Neutrophil (primary cell): Measurements from ENCODE around the gene TCERG1L.
"Not testable (repeated sequence)": the region's sequence is repeated elsewhere in the genome, so short reads cannot be mapped to it uniquely, and the experiment has no call there.

Experiments
- H3K27ac ChIP-seq: fragments of 200-600 bp; sonication (generic); 2 replicates; pipeline ENCODE4 v1.5.1; 2016; ENCODE audit warnings: mild to moderate bottlenecking, moderate library complexity
- H3K27me3 ChIP-seq: fragments of 200-600 bp; sonication (generic); 2 replicates; pipeline ENCODE4 v1.6.0; 2016; ENCODE audit warnings: mild to moderate bottlenecking
- H3K36me3 ChIP-seq: fragments of 200-600 bp; sonication (generic); 2 replicates; pipeline ENCODE4 v1.5.1; 2017
- H3K4me1 ChIP-seq, 2 experiments: fragments of 200-600 bp in 1 of 2; sonication (generic) in 1 of 2; 1 replicate in 1 of 2; 2 replicates in 1 of 2; pipeline versions ENCODE4 v1.5.1 to v1.6.1; 2013 to 2016; ENCODE audit warnings: low read depth in 1 of 2, low read length in 1 of 2, mild to moderate bottlenecking in 1 of 2, moderate library complexity in 1 of 2; ENCODE audit not compliant: control insufficient read depth in 1 of 2, insufficient read depth in 1 of 2
- H3K4me3 ChIP-seq, 2 experiments: fragments of 200-600 bp in 1 of 2; sonication (generic) in 1 of 2; 1 replicate in 1 of 2; 2 replicates in 1 of 2; pipeline ENCODE4 v1.5.1; 2013 to 2016; ENCODE audit warnings: low read depth in 1 of 2, low read length in 1 of 2, mild to moderate bottlenecking in 1 of 2, moderate library complexity in 1 of 2
- H3K9me3 ChIP-seq: fragments of 200-600 bp; sonication (generic); 2 replicates; pipeline ENCODE4 v1.5.1; 2016
- TF ChIP-seq, protein P1 (sequence below): fragments of 200-600 bp; sonication (generic); IDR thresholded peaks from 2 replicates; pipeline ENCODE4 v1.5.1; 2016; ENCODE audit warnings: antibody characterized with exemption

Gene TCERG1L

GRCh38 chr10:131180086-131180485 is 131.4 kb downstream of the TCERG1L start:
- Histone ChIP-seq H3K27me3 (no peaks in the 10 kb centered on the region), H3K36me3 (no peaks in the 10 kb centered on the region), H3K4me1 (no peaks in the 10 kb centered on the region), H3K27ac (no peak overlapping the region), H3K4me3 (no peak overlapping the region), H3K9me3 (no peaks in the 10 kb centered on the region)
- TF ChIP-seq, protein P1, sequence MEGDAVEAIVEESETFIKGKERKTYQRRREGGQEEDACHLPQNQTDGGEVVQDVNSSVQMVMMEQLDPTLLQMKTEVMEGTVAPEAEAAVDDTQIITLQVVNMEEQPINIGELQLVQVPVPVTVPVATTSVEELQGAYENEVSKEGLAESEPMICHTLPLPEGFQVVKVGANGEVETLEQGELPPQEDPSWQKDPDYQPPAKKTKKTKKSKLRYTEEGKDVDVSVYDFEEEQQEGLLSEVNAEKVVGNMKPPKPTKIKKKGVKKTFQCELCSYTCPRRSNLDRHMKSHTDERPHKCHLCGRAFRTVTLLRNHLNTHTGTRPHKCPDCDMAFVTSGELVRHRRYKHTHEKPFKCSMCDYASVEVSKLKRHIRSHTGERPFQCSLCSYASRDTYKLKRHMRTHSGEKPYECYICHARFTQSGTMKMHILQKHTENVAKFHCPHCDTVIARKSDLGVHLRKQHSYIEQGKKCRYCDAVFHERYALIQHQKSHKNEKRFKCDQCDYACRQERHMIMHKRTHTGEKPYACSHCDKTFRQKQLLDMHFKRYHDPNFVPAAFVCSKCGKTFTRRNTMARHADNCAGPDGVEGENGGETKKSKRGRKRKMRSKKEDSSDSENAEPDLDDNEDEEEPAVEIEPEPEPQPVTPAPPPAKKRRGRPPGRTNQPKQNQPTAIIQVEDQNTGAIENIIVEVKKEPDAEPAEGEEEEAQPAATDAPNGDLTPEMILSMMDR, result no peak

DNA sequence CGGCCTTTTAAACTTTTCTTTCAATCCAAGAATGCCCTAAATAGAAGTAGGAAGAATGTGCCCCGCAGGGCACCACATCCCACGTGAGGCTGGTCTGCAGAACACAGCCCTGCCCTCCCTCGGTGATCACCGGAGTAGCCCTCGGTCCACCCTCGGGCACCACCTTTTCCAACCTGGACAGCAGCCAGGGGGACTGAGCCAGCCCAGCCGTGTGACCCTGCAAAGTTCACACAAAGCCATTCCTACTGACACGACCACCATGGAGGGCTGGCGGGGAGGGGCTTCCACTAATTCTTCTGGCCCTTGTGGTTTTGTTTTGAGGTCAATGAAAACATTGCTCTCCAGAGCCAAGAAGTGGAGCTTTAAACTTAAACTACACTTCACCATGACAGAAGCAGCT is 132.2 kb downstream of the TCERG1L start:
- no peak overlapping the region for H3K4me3 ChIP-seq
- TF ChIP-seq, protein P1, result no peak
- H3K9me3 ChIP-seq, result no peaks in the 10 kb centered on the region
- no peaks in the 10 kb centered on the region for H3K27me3 ChIP-seq
- no peaks in the 10 kb centered on the region for H3K4me1 ChIP-seq
- H3K36me3 ChIP-seq, result no peaks in the 10 kb centered on the region
- H3K27ac ChIP-seq, result no peak overlapping the region

DNA sequence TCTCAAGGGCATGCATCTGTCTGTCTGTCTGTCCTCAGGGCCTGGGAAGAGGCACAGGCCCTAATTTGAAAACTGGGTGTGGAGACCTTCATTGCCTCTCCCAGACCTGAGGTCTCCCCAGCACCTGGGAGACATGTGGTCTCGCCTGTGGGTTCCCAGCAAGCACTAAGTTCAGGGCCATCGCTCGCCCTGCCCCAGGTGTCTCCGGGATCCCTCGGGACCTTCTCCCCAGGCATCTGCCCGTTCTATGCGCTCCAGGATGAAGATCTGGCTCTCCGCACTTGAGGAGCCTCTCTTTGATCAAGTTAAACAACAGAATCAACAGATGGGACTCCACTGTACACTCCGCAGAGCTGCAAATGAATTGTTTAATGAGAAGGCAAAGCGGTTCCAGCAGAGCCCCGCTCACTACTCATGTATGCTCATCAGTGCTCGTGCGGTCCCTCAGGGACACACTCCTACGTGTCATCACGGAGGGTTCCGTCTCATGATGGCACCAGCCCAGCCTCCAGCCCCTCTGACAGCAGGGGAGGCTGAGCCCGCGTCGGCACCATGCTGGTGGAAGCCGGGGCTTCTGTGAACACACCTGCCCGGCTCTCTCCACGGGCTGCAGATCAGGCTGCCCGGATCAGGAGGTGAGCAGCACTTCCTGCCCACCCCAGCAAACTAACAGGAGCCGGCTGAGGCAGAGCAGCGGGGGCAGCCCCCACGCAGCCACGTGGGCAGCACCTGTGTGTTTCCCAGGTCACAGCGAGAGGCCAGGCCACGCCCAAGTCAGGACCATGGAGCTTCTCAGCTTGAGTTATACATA is 132.8 kb downstream of the TCERG1L start:
- H3K4me1 ChIP-seq, result no peaks in the 10 kb centered on the region
- no peaks in the 10 kb centered on the region for H3K27me3 ChIP-seq
- no peaks in the 10 kb centered on the region for H3K9me3 ChIP-seq
- no peak overlapping the region for H3K4me3 ChIP-seq
- TF ChIP-seq, protein P1, result no peak
- H3K36me3 ChIP-seq, result no peaks in the 10 kb centered on the region
- no peak overlapping the region for H3K27ac ChIP-seq

GRCh38 chr10:131177431-131178327 is 133.8 kb downstream of the TCERG1L start:
- no peaks in the 10 kb centered on the region for H3K4me1 ChIP-seq
- no peak overlapping the region for H3K4me3 ChIP-seq
- TF ChIP-seq, protein P1, result no peak
- H3K27me3 ChIP-seq, result no peaks in the 10 kb centered on the region
- no peaks in the 10 kb centered on the region for H3K9me3 ChIP-seq
- no peak overlapping the region for H3K27ac ChIP-seq
- no peaks in the 10 kb centered on the region for H3K36me3 ChIP-seq

- no peak overlapping the region for H3K27ac ChIP-seq
- TF ChIP-seq, protein P1, result no peak
- H3K4me3 ChIP-seq, result no peak overlapping the region
- no peaks in the 10 kb centered on the region for H3K4me1 ChIP-seq
- H3K9me3 ChIP-seq, result no peaks in the 10 kb centered on the region
- H3K27me3 ChIP-seq, result no peaks in the 10 kb centered on the region
- H3K36me3 ChIP-seq, result no peaks in the 10 kb centered on the region
Observed at GRCh38 chr10:131176907-131177306, 134.6 kb downstream of the TCERG1L start.

GRCh38 chr10:131176324-131176723 is 135.2 kb downstream of the TCERG1L start:
- H3K4me1 ChIP-seq, H3K9me3 ChIP-seq, H3K36me3 ChIP-seq: not testable (repeated sequence)

More at GRCh38 chr10:131176324-131176723, 135.2 kb downstream of the TCERG1L start:
- H3K27me3 ChIP-seq, H3K27ac ChIP-seq, H3K4me3 ChIP-seq: not testable (repeated sequence)
